HPDE6-E6E7 (cell line): Measurements from ENCODE around the gene PDE6B.
"Not testable (repeated sequence)": the region's sequence is repeated elsewhere in the genome, so short reads cannot be mapped to it uniquely, and the experiment has no call there.

Source experiments
- DNase-seq: peaks from one replicate; pipeline ENCODE4 v3.0.0; 2011; ENCODE audit warnings: missing footprints; ENCODE audit errors: extremely low spot score

PDE6B gene

GRCh38 chr4:656436-657337 lies 31.3 kb downstream of the PDE6B start:
- DNase-seq: no peak

- DNase-seq: no peak
These were observed 32.0 kb downstream of the PDE6B start for GRCh38 chr4:657338-657833.

GRCh38 chr4:657834-658667 lies 32.7 kb downstream of the PDE6B start:
- DNase-seq: no peak

GRCh38 chr4:658681-659667 lies 33.6 kb downstream of the PDE6B start:
- no peak for DNase-seq

GRCh38 chr4:659851-660250 lies 34.5 kb downstream of the PDE6B start:
- no peak for DNase-seq

- DNase-seq: no peak
These were observed 35.0 kb downstream of the PDE6B start for GRCh38 chr4:660401-660800.

- DNase-seq: no peak
These were observed 35.9 kb downstream of the PDE6B start for GRCh38 chr4:661231-661630.

- no peak for DNase-seq
These were observed 36.7 kb downstream of the PDE6B start for GRCh38 chr4:661881-662761.

GRCh38 chr4:663046-663437 lies 37.7 kb downstream of the PDE6B start:
- DNase-seq: no peak

- no peak for DNase-seq
These were observed 38.4 kb downstream of the PDE6B start for GRCh38 chr4:663438-664428.

- no peak for DNase-seq
These were observed 39.4 kb downstream of the PDE6B start for GRCh38 chr4:664713-665231.

- DNase-seq: no peak
These were observed 40.0 kb downstream of the PDE6B start for GRCh38 chr4:665381-665750.

- no peak for DNase-seq
These were observed 40.5 kb downstream of the PDE6B start for GRCh38 chr4:665751-666435.

- DNase-seq: no peak
These were observed 41.0 kb downstream of the PDE6B start for GRCh38 chr4:666436-666810.

GRCh38 chr4:666822-667544 lies 41.6 kb downstream of the PDE6B start:
- DNase-seq: no peak

- no peak for DNase-seq
These were observed 42.2 kb downstream of the PDE6B start for GRCh38 chr4:667545-667925.

- DNase-seq: not testable (repeated sequence)
These were observed 42.8 kb downstream of the PDE6B start for GRCh38 chr4:668219-668618.
